IPS-20b (cell line): ENCODE results near the gene CDHR5.

Experiments used
- H3K27ac ChIP-seq: one replicate; pipeline ENCODE4 v1.5.1; 2013; ENCODE audit warnings: low read length
- H3K27me3 ChIP-seq: 2 replicates; pipeline ENCODE4 v1.6.1; 2013; ENCODE audit warnings: mild to moderate bottlenecking, low read length, inconsistent platforms; ENCODE audit not compliant: insufficient read depth
- H3K36me3 ChIP-seq: 2 replicates; pipeline ENCODE4 v1.6.1; 2013; ENCODE audit warnings: low read depth, mild to moderate bottlenecking, inconsistent platforms, low read length, moderate library complexity; ENCODE audit not compliant: insufficient read depth
- H3K4me1 ChIP-seq: 2 replicates; pipeline ENCODE4 v1.6.1; 2013; ENCODE audit warnings: mild to moderate bottlenecking, control low read depth, inconsistent platforms, low read length, moderate library complexity; ENCODE audit not compliant: insufficient read depth
- H3K4me3 ChIP-seq: 2 replicates; pipeline ENCODE4 v1.5.1; 2013; ENCODE audit warnings: mild to moderate bottlenecking, low read length, inconsistent platforms
- H3K9ac ChIP-seq: 2 replicates; pipeline ENCODE4 v1.6.1; 2013; ENCODE audit warnings: low read depth, mild to moderate bottlenecking, inconsistent platforms, low read length, moderate library complexity
- H3K9me3 ChIP-seq: 2 replicates; pipeline ENCODE4 v1.6.1; 2013; ENCODE audit warnings: mild to moderate bottlenecking, low read depth, low read length, inconsistent platforms; ENCODE audit not compliant: insufficient read depth

CDHR5 gene

DNA sequence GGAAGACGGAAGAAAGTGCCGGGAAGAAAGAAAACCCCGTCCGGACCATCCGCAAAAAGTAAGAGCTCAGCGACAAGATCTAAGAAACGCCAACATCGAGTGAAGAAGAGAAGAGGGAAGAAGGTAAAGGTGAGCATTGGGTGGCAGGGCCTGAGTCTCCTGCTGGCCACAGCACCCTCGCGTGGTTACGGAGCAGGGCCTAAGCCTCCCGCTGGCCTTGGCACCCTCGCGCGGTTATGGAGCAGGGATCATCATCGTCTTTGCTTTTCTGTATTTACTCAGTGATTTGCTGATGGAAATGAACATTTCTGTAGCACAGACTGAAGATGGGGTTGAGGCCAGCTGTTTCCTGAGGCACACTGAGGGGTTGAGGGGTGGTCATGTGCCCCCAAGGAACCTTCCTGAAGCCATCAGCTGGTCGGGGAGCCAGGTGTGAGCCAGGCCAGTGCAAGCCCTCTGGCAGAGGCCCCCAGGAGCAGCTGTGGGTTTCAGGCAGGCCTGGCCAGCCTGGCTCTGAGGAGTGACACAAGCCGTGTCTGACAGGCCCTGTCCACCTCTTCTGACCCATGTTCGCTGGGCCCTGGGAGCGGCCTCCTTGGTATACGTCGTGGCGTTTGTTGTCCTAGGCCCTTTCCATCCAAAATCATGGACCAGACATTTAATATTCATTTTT, 23.0 kb downstream of the CDHR5 start:
- H3K9me3 ChIP-seq = no peaks in the 10 kb centered on the region
- peaks cover 92% of the 10 kb centered on the region for H3K36me3 ChIP-seq
- H3K27me3 ChIP-seq = no peaks in the 10 kb centered on the region
- H3K9ac ChIP-seq = no peak overlapping the region
- no peak overlapping the region for H3K27ac ChIP-seq
- no peaks in the 10 kb centered on the region for H3K4me1 ChIP-seq
- H3K4me3 ChIP-seq = no peak overlapping the region

DNA sequence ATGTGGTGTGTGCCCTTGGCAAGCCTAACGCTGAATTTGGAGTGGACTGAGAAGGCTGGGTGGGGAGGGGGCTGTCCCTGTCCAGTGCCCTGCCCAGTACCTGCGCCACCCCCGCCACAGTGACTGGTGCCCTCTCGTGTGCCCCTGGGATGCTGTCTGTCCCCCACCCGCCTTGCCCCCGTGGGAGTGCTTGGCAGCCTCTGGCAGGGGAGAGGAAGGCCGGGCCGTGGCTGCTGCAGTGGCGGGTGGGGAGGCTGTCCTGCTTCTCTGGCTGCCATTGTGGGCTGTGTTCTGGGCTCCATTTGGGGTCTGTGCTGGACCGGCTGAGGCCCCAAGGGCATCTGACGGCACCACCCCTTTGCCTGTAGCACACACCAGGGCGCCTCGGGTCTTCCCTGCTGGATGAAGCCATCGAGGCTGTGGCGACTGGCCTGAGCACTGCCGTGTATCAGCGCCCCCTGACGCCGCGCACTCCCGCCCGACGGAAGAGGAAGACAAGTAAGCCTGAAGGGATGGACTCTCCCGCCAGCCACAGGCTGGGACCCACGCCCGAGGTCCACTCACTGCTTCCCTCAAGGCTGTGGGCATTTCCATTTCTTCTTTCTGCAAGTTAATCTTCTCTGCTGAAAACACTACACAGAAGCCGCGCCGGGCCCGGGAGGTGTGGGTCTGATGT, 26.6 kb downstream of the CDHR5 start:
- Histone ChIP-seq H3K9me3 (no peaks in the 10 kb centered on the region), H3K4me3 (no peak overlapping the region), H3K9ac (no peak overlapping the region), H3K36me3 (peaks cover 91% of the 10 kb centered on the region), H3K27ac (no peak overlapping the region), H3K4me1 (no peaks in the 10 kb centered on the region), H3K27me3 (no peaks in the 10 kb centered on the region)

DNA sequence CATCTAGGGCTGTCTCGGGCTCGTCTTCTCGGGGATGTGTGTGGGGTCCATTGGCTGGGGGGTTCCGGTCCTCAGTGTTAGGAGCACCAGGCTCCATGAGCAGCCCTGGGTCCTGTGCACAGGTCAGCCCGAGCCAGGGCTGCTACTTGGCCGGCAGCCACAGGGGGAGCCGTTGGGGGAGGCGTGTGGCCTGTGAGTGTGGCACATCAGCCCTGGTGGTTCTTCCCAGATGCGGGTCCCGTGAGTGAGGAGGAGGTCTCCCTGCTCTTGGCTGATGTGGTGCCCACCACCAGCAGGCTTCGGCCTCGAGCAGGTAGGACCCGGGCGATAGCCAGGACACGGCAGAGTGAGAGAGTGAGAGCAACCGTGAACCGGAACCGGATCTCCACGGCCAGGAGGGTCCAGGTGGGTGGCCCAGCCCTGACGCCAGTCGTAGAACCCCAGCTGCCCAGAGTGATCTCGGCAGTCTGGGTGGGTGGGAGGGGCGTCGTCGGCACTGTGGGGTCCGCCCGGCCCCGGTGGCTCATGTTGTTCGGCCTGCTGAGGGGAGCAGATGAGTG, 27.5 kb downstream of the CDHR5 start:
- Histone ChIP-seq H3K36me3 (peaks cover 91% of the 10 kb centered on the region), H3K9ac (no peak overlapping the region), H3K4me3 (no peak overlapping the region), H3K27ac (no peak overlapping the region), H3K9me3 (no peaks in the 10 kb centered on the region), H3K4me1 (no peaks in the 10 kb centered on the region), H3K27me3 (no peaks in the 10 kb centered on the region)

DNA sequence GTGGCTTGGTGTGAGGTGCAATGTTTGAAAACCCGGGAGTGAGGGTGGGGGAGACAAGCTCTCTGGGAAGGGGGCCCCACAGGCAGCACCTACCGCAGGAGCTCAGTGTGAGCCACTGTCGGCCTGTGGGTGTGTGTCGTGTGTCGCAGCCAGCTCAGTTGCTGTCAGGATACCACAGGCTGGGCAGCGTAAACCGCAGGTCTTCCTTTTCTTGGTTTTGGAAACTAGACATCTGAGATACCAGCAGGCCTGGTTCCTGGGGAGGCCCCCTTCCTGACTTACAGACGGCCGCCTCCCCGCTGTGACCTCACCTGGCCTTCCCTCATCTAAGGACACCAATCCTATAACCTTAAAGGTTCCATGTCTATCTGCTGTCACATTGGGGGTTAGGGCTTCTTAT, 28.4 kb downstream of the CDHR5 start:
- Histone ChIP-seq H3K36me3 (peaks cover 89% of the 10 kb centered on the region), H3K27ac (no peak overlapping the region), H3K4me3 (no peak overlapping the region), H3K27me3 (no peaks in the 10 kb centered on the region), H3K4me1 (no peaks in the 10 kb centered on the region), H3K9me3 (no peaks in the 10 kb centered on the region), H3K9ac (no peak overlapping the region)

DNA sequence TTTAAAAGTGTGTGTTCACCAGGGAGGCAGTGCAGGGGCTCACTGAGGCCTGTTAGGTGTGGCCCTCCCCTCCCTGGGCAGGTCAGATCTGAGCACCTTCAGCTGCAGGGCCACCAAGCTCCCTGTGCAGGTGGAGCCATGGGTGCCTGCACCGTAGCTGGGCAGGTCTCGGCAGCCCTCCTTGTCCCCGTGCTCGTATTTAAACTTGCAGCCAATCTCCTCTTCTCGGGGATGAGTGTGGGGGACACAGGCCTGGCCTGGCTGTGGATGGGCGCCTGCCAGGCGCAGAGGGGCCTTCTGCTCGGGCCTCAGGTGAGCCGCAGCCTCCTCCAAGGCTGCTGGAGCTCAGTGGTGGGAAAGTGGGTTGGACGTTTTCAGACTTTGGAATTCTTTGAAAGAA, 29.4 kb downstream of the CDHR5 start:
- Histone ChIP-seq H3K27ac (no peak overlapping the region), H3K36me3 (peaks cover 93% of the 10 kb centered on the region), H3K27me3 (no peaks in the 10 kb centered on the region), H3K4me3 (no peak overlapping the region), H3K4me1 (no peaks in the 10 kb centered on the region), H3K9ac (no peak overlapping the region), H3K9me3 (no peaks in the 10 kb centered on the region)

DNA sequence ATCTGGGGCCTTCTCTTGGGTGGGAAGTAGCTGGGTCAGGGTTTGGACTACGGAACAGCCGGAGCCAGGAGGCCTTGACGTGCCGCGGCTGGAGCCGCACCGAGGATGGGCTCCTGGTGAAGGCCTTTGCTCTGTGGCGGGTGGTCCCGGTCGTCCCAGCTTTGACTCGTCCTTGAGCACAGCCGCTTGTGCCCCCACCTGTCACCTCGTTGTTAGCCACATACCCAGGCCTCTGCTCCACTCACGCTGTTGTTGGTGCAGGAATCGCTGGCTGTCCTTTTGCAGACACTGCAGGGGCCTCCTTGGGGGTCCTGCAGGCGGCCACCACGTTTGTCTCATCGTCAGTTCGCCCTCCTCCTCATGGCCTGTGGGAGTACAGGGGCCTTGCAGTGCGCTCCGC, 31.4 kb downstream of the CDHR5 start:
- no peak overlapping the region for H3K9ac ChIP-seq
- H3K27me3 ChIP-seq = no peaks in the 10 kb centered on the region
- H3K4me1 ChIP-seq = no peaks in the 10 kb centered on the region
- H3K27ac ChIP-seq = no peak overlapping the region
- H3K9me3 ChIP-seq = no peaks in the 10 kb centered on the region
- H3K4me3 ChIP-seq = no peak overlapping the region
- peaks cover 92% of the 10 kb centered on the region for H3K36me3 ChIP-seq

DNA sequence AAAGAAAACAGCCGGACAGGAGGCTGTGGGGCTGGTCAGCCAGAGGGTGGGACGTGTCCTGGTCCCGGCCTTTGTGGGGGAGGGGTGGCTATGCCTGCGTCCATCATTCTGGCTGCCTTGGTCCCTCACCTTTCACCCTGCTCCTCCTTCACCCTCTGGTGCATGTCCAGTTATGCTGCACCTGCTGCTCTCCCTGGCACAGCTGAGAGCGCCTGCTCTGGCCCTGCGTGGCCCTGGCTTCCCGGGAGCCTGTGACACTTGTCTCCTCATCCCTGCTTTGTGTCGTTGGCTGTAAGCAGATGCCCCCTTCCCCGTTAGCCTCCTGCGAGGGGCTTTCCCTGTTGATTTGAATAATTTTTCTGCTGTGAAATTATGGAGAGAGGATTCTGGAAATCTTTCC, 31.8 kb downstream of the CDHR5 start:
- H3K36me3 ChIP-seq = peaks cover 92% of the 10 kb centered on the region
- H3K4me1 ChIP-seq = no peaks in the 10 kb centered on the region
- no peak overlapping the region for H3K9ac ChIP-seq
- H3K27ac ChIP-seq = no peak overlapping the region
- H3K27me3 ChIP-seq = no peaks in the 10 kb centered on the region
- H3K4me3 ChIP-seq = no peak overlapping the region
- H3K9me3 ChIP-seq = no peaks in the 10 kb centered on the region

DNA sequence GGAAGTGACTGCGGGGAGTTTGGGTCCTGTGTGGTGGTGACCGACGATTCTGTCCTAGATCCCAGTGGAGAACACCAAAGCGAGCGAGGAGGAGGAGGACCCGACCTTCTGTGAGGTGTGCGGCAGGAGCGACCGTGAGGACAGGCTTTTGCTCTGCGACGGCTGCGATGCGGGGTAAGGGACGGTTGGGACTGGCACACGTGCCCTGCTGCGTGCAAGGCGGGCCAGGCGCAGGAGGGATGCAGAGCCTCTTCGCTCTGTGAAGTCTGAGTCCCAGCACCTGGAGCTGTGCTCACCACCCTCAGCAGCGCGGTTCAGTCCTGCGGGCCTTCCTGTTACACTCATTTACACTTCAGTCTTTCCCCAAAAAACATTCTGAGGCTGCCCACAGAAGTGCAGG, 32.3 kb downstream of the CDHR5 start:
- Histone ChIP-seq H3K9me3 (no peaks in the 10 kb centered on the region), H3K27me3 (no peaks in the 10 kb centered on the region), H3K9ac (no peak overlapping the region), H3K27ac (no peak overlapping the region), H3K36me3 (peaks cover 93% of the 10 kb centered on the region), H3K4me1 (no peaks in the 10 kb centered on the region), H3K4me3 (no peak overlapping the region)

DNA sequence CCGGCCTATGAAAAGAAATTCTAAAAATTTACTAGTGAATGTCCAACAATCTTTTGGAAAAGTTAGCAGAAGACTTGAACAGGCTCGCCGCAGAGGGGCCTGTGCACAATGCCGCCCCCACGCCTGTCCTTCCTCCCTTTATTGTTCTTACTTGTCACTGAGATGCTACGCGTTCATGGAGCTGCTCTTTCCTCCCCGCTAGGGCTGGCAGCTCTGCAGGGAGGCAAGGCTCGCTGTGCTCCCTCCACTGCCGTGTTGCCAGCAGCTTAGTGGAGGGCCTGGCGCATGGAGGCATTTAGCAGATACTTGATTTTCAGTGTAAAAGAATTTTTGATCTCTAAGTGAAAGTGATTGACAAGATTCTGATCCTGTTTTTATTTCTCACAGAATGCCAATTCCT, 33.8 kb downstream of the CDHR5 start:
- no peaks in the 10 kb centered on the region for H3K9me3 ChIP-seq
- H3K27me3 ChIP-seq = no peaks in the 10 kb centered on the region
- no peak overlapping the region for H3K4me3 ChIP-seq
- no peak overlapping the region for H3K9ac ChIP-seq
- H3K4me1 ChIP-seq = no peaks in the 10 kb centered on the region
- H3K27ac ChIP-seq = no peak overlapping the region
- peaks cover 94% of the 10 kb centered on the region for H3K36me3 ChIP-seq

DNA sequence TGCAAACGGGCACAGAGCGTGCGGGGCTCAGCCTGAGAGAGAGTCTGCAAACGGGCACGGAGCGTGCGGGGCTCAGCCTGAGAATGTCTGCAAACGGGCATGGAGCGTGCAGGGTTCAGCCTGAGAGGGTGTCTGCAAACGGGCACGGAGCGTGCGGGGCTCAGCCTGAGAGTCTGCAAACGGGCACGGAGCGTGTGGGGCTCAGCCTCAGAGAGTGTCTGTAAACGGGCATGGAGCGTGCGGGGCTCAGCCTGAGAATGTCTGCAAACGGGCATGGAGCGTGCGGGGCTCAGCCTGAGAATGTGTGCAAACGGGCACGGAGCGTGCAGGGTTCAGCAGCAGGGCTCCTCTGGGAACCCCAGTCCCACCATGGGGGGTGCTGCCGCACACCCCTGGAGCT, 35.0 kb downstream of the CDHR5 start:
- no peak overlapping the region for H3K4me3 ChIP-seq
- H3K9ac ChIP-seq = no peak overlapping the region
- H3K4me1 ChIP-seq = no peaks in the 10 kb centered on the region
- no peaks in the 10 kb centered on the region for H3K27me3 ChIP-seq
- no peaks in the 10 kb centered on the region for H3K9me3 ChIP-seq
- no peak overlapping the region for H3K27ac ChIP-seq
- H3K36me3 ChIP-seq = peaks cover 82% of the 10 kb centered on the region

DNA sequence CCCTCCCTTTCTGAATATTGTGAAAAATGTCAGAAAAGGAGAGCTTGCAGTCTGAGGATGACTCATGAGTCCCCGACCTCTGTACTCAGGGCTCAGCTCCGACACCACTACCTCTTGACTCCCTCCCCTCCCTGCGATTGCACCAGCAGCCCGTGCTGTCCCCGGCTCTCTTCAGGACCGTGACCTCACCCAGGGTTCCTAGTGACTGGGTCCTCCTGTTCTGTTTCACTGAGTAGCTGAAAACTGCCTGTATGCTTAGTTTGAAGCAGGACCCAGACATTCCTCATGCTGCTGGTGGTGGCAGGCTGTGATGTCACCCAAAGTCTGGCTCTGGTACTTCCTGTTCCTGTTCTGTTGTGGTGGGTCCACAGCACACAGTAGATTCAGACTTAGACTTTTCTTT, 36.8 kb downstream of the CDHR5 start:
- Histone ChIP-seq H3K27ac (no peak overlapping the region), H3K9ac (no peak overlapping the region), H3K9me3 (no peaks in the 10 kb centered on the region), H3K4me3 (no peak overlapping the region), H3K4me1 (no peaks in the 10 kb centered on the region), H3K36me3 (peaks cover 77% of the 10 kb centered on the region), H3K27me3 (no peaks in the 10 kb centered on the region)

DNA sequence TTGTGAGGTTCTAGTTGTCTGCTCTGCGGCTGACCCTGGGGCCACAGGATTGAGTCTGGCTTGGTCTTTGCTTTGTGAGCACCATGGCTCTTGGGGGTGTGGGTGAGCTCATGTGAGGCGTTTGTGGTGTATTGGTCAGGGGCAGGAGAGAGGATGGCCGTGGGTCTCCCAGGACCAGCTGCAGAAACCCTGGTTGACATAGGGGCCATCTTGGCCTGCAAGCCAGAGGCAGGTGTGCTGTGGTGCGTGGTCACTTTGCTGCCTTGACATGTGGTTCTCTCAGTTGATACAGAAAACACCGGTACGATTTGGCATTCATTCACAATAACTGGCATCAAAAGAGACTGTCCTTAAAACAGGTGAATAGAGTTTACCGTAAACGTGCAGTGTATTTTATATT, 37.2 kb downstream of the CDHR5 start:
- Histone ChIP-seq H3K36me3 (peaks cover 72% of the 10 kb centered on the region), H3K9ac (no peak overlapping the region), H3K9me3 (no peaks in the 10 kb centered on the region), H3K4me3 (no peak overlapping the region), H3K4me1 (no peaks in the 10 kb centered on the region), H3K27me3 (no peaks in the 10 kb centered on the region), H3K27ac (no peak overlapping the region)
